Bronchial epithelial cell (primary cell): ENCODE data around the gene CFAP119. TPM values are rescaled to one million over a fixed set of nuclear protein-coding genes. Genes with fewer than 3 reads are reported as not detected.

Experiments used
- DNase-seq: peaks from one replicate; pipeline ENCODE4 v3.0.0-alpha.2; 2010; ENCODE audit warnings: low read depth
- FAIRE-seq: peaks from 2 replicates; lab custom pipeline; 2011; peaks lifted over from hg19 to GRCh38; lab: Jason Lieb, UNC
- H3K27me3 ChIP-seq: 2 replicates; pipeline ENCODE4 v1.5.1; 2011; ENCODE audit warnings: low read length; ENCODE audit not compliant: control insufficient read depth, insufficient read depth
- H3K36me3 ChIP-seq: 2 replicates; pipeline ENCODE4 v1.5.1; 2011; ENCODE audit warnings: low read length; ENCODE audit not compliant: control insufficient read depth, insufficient read depth
- H3K4me3 ChIP-seq: 2 replicates; pipeline ENCODE4 v1.5.1; 2011; ENCODE audit warnings: mild to moderate bottlenecking, low read depth, low read length, control low read depth
- CTCF ChIP-seq: IDR thresholded peaks from 2 replicates; pipeline ENCODE4 v1.5.1; 2011; ENCODE audit warnings: mild to moderate bottlenecking, moderate library complexity, low read length, control low read depth, inconsistent platforms; ENCODE audit not compliant: insufficient read depth, severe bottlenecking
- total RNA-seq: library from RNA; depleted of rRNA; stranded (reverse); fragments of >200 nt; gene quantifications from 2 replicates; pipeline ENCODE4 v1.2.1, GENCODE V29; 2014

The CFAP119 gene
- total RNA-seq, 1 donor from 2014 or later: 1.1 TPM

- no peak for TF ChIP-seq CTCF
- H3K36me3 ChIP-seq: peaks cover 13% of the 10 kb centered on the region
- no peaks in the 10 kb centered on the region for H3K27me3 ChIP-seq
- no peak overlapping the region for H3K4me3 ChIP-seq
- FAIRE-seq: no peak
- DNase-seq: no peak
Measured at GRCh38 chr16:30782486-30783279, 20.8 kb upstream of the CFAP119 start.

- peaks cover 13% of the 10 kb centered on the region for H3K36me3 ChIP-seq
- H3K27me3 ChIP-seq: no peaks in the 10 kb centered on the region
- FAIRE-seq (no peak), DNase-seq (no peak)
- H3K4me3 ChIP-seq: no peak overlapping the region
- no peak for TF ChIP-seq CTCF
Measured at GRCh38 chr16:30780549-30780948, 18.7 kb upstream of the CFAP119 start.

GRCh38 chr16:30780021-30780420 is 18.2 kb upstream of the CFAP119 start:
- Histone ChIP-seq H3K4me3 (no peak overlapping the region), H3K36me3 (peaks cover 13% of the 10 kb centered on the region), H3K27me3 (no peaks in the 10 kb centered on the region)
- no peak for TF ChIP-seq CTCF
- DNase-seq (no peak), FAIRE-seq (no peak)

- H3K36me3 ChIP-seq: peaks cover 13% of the 10 kb centered on the region
- H3K27me3 ChIP-seq: no peaks in the 10 kb centered on the region
- TF ChIP-seq CTCF: no peak
- H3K4me3 ChIP-seq: no peak overlapping the region
- DNase-seq (no peak), FAIRE-seq (no peak)
Measured at GRCh38 chr16:30779596-30779995, 17.7 kb upstream of the CFAP119 start.

- Histone ChIP-seq H3K36me3 (peaks cover 16% of the 10 kb centered on the region), H3K27me3 (no peaks in the 10 kb centered on the region), H3K4me3 (no peak overlapping the region)
- TF ChIP-seq CTCF: no peak
- peak; percentile 43 for FAIRE-seq
- DNase-seq: no peak
Measured at GRCh38 chr16:30778549-30779244, 16.8 kb upstream of the CFAP119 start.
